Sigmoid colon (tissue), 7 donors: Measurements from ENCODE around the gene CELA2A. TPM values are rescaled to one million over a fixed set of nuclear protein-coding genes. Genes with fewer than 3 reads are reported as not detected.
A peak's percentile ranks its signal among the peaks of the same experiment; 100 is the strongest.

Experiments used
- DNase-seq: peaks from one replicate; pipeline ENCODE4 v3.0.0-alpha.2; 2019
- H3K27ac ChIP-seq, 4 donors: fragments of 200-600 bp; sonication (generic); one replicate each; pipeline ENCODE4 v1.5.1; 2016 to 2019; ENCODE audit warnings: mild to moderate bottlenecking in 1 of 4
- H3K27me3 ChIP-seq, 3 donors: fragments of 200-600 bp; sonication (generic); one replicate each; pipeline ENCODE4 v1.5.1; 2019; ENCODE audit warnings: mild to moderate bottlenecking in 1 of 3
- H3K36me3 ChIP-seq, 4 donors: fragments of 200-600 bp; sonication (generic); one replicate each; pipeline ENCODE4 v1.5.1; 2016 to 2019
- H3K4me1 ChIP-seq, 4 donors: fragments of 200-600 bp; sonication (generic); one replicate each; pipeline ENCODE4 v1.5.1; 2017 to 2019
- H3K4me3 ChIP-seq, 4 donors: fragments of 200-600 bp; sonication (generic); one replicate each; pipeline ENCODE4 v1.5.1; 2017 to 2019; ENCODE audit warnings: mild to moderate bottlenecking in 2 of 4, moderate library complexity in 1 of 4
- H3K9me3 ChIP-seq, 4 donors: fragments of 200-600 bp in 3 of 4; sonication (generic) in 3 of 4; one replicate each; pipeline versions ENCODE4 v1.5.1 to v1.6.1; 2013 to 2019
- EP300 ChIP-seq, 4 donors: sonication (generic); formaldehyde crosslinking; IDR thresholded peaks; one replicate each; pipeline ENCODE4 v1.6.1; 2017; ENCODE audit warnings: antibody characterized with exemption in 4 of 4
- POLR2A ChIP-seq, 2 donors: fragments of 450-650 bp; IDR thresholded peaks; one replicate each; pipeline ENCODE4 v1.6.1; 2016; ENCODE audit warnings: antibody characterized with exemption in 2 of 2, mild to moderate bottlenecking in 2 of 2, moderate library complexity in 2 of 2
- POLR2AphosphoS5 ChIP-seq, 4 donors: sonication (generic); formaldehyde crosslinking; IDR thresholded peaks; one replicate each; pipeline ENCODE4 v1.6.1; 2017; ENCODE audit warnings: antibody characterized with exemption in 4 of 4
- WGBS, 2 donors: extraction: QIAGEN DNeasy Blood & Tissue Kit; methylation state at CpG; one replicate each; pipeline ENCODE4 v1.1.7; 2013; 5-methylcytosine and 5-hydroxymethylcytosine counted together
- intact Hi-C: fragments of 100-400 bp; cut with DNase I; formaldehyde crosslinking; loops from one replicate; pipeline ENCODE4 v1.15.1; 2023
- polyA plus RNA-seq, 3 donors: library from polyadenylated mRNA; stranded (reverse); fragments of 200-250 nt; gene quantifications; one replicate each; pipeline ENCODE4 v1.2.3, GENCODE V29; 2013
- total RNA-seq, 4 donors: library from RNA; depleted of rRNA; stranded (reverse); fragments of >200 nt; gene quantifications; one replicate each; pipeline ENCODE4 v1.1.0, GENCODE V29; 2016
- TF ChIP-seq, protein P1 (sequence below), 4 experiments: fragments of 450-650 bp in 3 of 4; fragments of 200-600 bp in 1 of 4; IDR thresholded peaks; one replicate each; pipeline ENCODE4 v1.5.1; 2016 to 2019; ENCODE audit warnings: antibody characterized with exemption in 4 of 4, mild to moderate bottlenecking in 3 of 4, moderate library complexity in 2 of 4
- donor health status: healthy with polysubstance abuse.
- donor health status: Bipolar disorder and iron deficiency.
- donor health status: healthy.

Gene CELA2A
- total and polyA plus RNA-seq, 7 donors, result not detected

DNA sequence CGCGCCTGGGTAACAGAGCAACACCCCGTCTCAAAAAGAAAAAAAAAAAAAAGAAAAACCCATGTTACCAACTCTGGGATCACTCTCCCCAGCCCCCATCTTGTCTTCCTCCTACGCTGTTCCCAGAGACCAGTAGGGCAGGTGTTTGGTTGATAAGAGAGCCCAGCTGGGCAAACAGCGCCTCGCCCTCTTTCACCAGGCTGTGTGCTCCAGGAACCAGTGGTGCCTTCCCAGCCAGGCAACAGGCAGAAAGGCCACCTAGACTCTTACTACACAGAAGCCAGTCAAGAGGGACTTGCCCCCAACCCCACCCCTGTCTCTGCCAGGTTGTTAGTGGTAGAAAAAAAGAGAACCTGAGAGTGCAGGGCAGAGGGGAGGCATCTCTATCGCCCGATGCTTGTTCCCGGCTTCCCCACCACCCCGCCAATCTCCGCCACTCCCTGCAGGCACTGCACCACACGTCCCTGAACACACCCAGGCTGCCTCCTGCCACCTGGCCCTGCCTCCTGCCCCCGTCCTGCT lies 32.3 kb upstream of the CELA2A start:
- Histone ChIP-seq H3K27ac (peak overlapping the region in 1 of 4 donors; percentile 3), H3K27me3 (no peaks in the 10 kb centered on the region), H3K4me1 (peaks cover 0 to 51% (median 42%) of the 10 kb centered on the region in 4 donors), H3K9me3 (no peaks in the 10 kb centered on the region), H3K36me3 (peaks cover 0 to 10% (median 2%) of the 10 kb centered on the region in 4 donors), H3K4me3 (no peak overlapping the region)
- intact Hi-C loops, result loop anchor here (10.0 kb wide), 1 partner anchor 269 kb away; the partner anchor contains the start of gene TMEM51
- WGBS, 2 donors, result 11 to 58% methylated on average over 13 of the region's 13 CpGs
- DNase-seq, result no peak
- TF ChIP-seq POLR2A (IDR thresholded peaks at IDR 0.05), result no peak
- TF ChIP-seq POLR2AphosphoS5 (IDR thresholded peaks at IDR 0.05), result peak in 1 of 4 donors; percentile 15

DNA sequence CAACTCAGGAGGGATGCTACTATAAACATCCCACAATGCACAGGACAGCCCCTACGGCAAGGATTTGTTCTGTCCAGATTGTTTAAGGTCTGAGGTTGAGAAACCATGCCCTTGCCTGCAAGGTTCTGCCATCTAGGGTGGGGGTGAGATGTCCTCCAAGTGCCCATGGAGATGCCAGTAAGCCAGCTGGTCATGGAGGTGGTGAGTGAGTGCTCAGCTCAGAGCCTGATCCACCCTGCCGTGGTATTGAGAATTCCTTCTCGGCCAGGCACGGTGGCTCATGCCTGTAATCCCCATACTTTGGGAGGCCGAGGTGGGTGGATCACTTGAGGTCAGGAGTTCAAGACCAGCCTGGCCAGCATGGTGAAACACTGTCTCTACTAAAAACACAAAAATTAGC lies 31.6 kb upstream of the CELA2A start:
- no peak for DNase-seq
- TF ChIP-seq EP300 (IDR thresholded peaks at IDR 0.05) (no peak), POLR2AphosphoS5 (IDR thresholded peaks at IDR 0.05) (no peak), POLR2A (IDR thresholded peaks at IDR 0.05) (no peak)
- TF ChIP-seq, protein P1, sequence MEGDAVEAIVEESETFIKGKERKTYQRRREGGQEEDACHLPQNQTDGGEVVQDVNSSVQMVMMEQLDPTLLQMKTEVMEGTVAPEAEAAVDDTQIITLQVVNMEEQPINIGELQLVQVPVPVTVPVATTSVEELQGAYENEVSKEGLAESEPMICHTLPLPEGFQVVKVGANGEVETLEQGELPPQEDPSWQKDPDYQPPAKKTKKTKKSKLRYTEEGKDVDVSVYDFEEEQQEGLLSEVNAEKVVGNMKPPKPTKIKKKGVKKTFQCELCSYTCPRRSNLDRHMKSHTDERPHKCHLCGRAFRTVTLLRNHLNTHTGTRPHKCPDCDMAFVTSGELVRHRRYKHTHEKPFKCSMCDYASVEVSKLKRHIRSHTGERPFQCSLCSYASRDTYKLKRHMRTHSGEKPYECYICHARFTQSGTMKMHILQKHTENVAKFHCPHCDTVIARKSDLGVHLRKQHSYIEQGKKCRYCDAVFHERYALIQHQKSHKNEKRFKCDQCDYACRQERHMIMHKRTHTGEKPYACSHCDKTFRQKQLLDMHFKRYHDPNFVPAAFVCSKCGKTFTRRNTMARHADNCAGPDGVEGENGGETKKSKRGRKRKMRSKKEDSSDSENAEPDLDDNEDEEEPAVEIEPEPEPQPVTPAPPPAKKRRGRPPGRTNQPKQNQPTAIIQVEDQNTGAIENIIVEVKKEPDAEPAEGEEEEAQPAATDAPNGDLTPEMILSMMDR (IDR thresholded peaks at IDR 0.05), result no peak
- intact Hi-C loops, result loop anchor here (5.0 to 10.0 kb wide), 2 partner anchors 83 to 270 kb away; partner anchors contain the start of gene TMEM51
- peaks cover 0 to 12% (median 2%) of the 10 kb centered on the region in 4 donors for H3K36me3 ChIP-seq
- H3K27me3 ChIP-seq, result no peaks in the 10 kb centered on the region
- H3K27ac ChIP-seq, result peak overlapping the region in 1 of 4 donors; percentile 3
- 21 to 68% methylated on average over 5 of the region's 5 CpGs for WGBS, 2 donors
- peaks cover 0 to 43% (median 36%) of the 10 kb centered on the region in 4 donors for H3K4me1 ChIP-seq
- H3K4me3 ChIP-seq, result no peak overlapping the region
- H3K9me3 ChIP-seq, result no peaks in the 10 kb centered on the region

DNA sequence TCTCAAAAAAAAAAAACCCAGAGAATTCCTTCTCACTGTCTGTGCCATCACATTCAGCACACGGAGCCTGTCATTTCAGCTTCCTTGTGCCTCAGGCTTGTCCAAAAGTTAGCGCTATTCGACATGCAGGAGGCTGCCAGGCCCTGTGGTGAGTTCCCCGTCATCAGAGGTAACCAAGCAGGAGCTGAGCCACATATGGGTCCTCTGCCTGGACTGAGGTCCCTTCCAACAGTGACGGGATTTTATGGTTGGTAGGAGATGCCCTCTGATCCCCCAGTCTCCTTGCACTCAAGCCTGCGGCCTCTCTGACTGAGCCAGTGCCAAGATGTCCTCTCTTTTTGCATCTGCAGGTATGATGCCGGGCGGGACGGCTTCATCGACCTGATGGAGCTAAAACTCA lies 31.0 kb upstream of the CELA2A start:
- Histone ChIP-seq H3K27ac (no peak overlapping the region), H3K27me3 (no peaks in the 10 kb centered on the region), H3K4me3 (no peak overlapping the region), H3K9me3 (no peaks in the 10 kb centered on the region), H3K36me3 (peaks cover 0 to 12% (median 2%) of the 10 kb centered on the region in 4 donors), H3K4me1 (peaks cover 0 to 43% (median 35%) of the 10 kb centered on the region in 4 donors)
- 59 to 89% methylated on average over 10 of the region's 10 CpGs for WGBS, 2 donors
- no peak for DNase-seq
- intact Hi-C loops, result loop anchor here (5.0 to 10.0 kb wide), 2 partner anchors 83 to 271 kb away; partner anchors contain the start of gene TMEM51
- no peak for TF ChIP-seq POLR2AphosphoS5 (IDR thresholded peaks at IDR 0.05)
- no peak for TF ChIP-seq EP300 (IDR thresholded peaks at IDR 0.05)
- TF ChIP-seq, protein P1 (IDR thresholded peaks at IDR 0.05), result no peak
- no peak for TF ChIP-seq POLR2A (IDR thresholded peaks at IDR 0.05)

DNA sequence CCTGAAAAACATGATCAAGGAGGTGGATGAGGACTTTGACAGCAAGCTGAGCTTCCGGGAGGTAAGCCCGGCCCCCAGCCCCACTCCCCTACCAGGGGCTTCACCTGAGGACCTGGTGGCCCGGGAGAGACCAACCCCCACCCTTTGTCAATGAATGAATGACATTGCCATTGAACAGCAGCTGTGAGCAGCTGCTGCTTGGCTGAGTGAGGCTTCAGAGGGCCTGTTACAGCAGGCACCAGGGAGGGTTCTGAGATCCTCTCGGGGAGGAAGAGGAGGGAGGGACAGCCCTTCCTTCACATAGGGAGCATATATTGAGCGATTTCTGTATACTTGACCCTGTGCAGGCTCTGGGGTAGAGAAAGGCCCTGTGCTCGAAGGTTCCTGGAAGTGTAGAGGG lies 30.6 kb upstream of the CELA2A start:
- H3K27ac ChIP-seq, result peak overlapping the region in 3 of 4 donors; percentile 77 to 81 (median 78)
- H3K27me3 ChIP-seq, result no peaks in the 10 kb centered on the region
- intact Hi-C loops, result loop anchor here (5.0 to 10.0 kb wide), 2 partner anchors 84 to 271 kb away; partner anchors contain the start of gene TMEM51
- no peak for TF ChIP-seq EP300 (IDR thresholded peaks at IDR 0.05)
- H3K9me3 ChIP-seq, result no peaks in the 10 kb centered on the region
- peaks cover 0 to 12% (median 2%) of the 10 kb centered on the region in 4 donors for H3K36me3 ChIP-seq
- H3K4me1 ChIP-seq, result peaks cover 0 to 42% (median 33%) of the 10 kb centered on the region in 4 donors
- DNase-seq, result no peak
- no peak overlapping the region for H3K4me3 ChIP-seq
- WGBS, 2 donors, result 38 to 69% methylated on average over 6 of the region's 6 CpGs

DNA sequence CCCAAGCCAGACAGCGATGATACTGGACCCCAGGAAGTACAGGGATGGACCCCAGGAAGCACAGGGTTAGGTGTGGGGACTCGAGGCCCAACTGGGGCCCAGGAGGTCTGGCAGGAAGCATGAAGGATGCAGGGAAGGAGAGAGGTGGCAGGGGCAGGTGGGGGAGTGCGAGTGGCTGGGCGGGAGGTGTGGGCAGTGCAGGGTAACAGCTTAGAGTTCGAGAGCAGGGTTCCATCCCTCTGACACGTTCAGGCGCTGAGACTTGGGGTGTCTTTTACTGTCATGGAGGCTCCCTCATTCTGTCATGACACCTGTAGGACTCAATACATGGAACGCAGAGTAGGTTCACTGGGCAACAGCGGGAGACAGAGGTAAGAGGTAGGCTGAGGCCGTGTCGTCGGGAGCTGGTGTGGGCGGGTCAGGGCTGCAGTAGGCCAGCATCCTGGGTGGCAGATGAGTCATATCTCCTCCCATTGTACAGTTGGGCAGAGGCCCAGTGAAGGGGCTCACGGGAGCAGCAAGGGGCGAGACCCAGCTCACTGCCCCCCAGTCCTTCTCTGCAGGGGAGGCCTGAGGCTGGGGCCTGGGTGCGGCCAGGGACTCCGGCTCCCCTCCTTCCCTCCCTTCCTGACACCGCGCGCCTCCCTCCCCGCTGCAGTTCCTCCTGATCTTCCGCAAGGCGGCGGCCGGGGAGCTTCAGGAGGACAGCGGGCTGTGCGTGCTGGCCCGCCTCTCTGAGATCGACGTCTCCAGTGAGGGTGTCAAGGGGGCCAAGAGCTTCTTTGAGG lies 29.8 kb upstream of the CELA2A start:
- Histone ChIP-seq H3K27ac (peak overlapping the region; percentile 63 to 81 (median 78)), H3K27me3 (no peaks in the 10 kb centered on the region), H3K9me3 (no peaks in the 10 kb centered on the region), H3K4me1 (peaks cover 0 to 41% (median 30%) of the 10 kb centered on the region in 4 donors), H3K4me3 (peak overlapping the region in 3 of 4 donors; percentile 14 to 35 (median 31)), H3K36me3 (peaks cover 0 to 12% (median 2%) of the 10 kb centered on the region in 4 donors)
- peak; percentile 84 for DNase-seq
- intact Hi-C loops, result loop anchor here (1.0 to 10.0 kb wide), 3 partner anchors 84 to 272 kb away; partner anchors contain the start of gene TMEM51
- 26 to 61% methylated on average over 30 of the region's 30 CpGs for WGBS, 2 donors
- TF ChIP-seq EP300 (IDR thresholded peaks at IDR 0.05), result no peak
- no peak for TF ChIP-seq POLR2AphosphoS5 (IDR thresholded peaks at IDR 0.05)
- TF ChIP-seq, protein P1 (IDR thresholded peaks at IDR 0.05), result peak; percentile 61 to 83 (median 74)
- no peak for TF ChIP-seq POLR2A (IDR thresholded peaks at IDR 0.05)
